MCF 10A (cell line): ENCODE data around the gene KRT39. TPM values are rescaled to one million over a fixed set of nuclear protein-coding genes. Genes with fewer than 3 reads are reported as not detected.

Experiments
- BruUV-seq: library from RNA; stranded (reverse); fragments of 400-500 nt; replicated peaks from 2 replicates; lab custom pipeline; 2021; lab: Mats Ljungman, UMichigan
- CTCF ChIA-PET: fragments of 300-600 bp; sonication (Branson Sonifier 250); formaldehyde crosslinking; extraction: SDS; loops from one replicate; lab custom pipeline; 2021; ENCODE audit warnings: antibody characterized with exemption, inconsistent platforms; lab: Yijun Ruan, JAX
- POLR2A ChIA-PET: fragments of 300-600, 350-650 bp; sonication (Branson Sonifier 250); formaldehyde crosslinking; extraction: SDS; loops from one replicate; lab custom pipeline; 2020; ENCODE audit warnings: antibody characterized with exemption, inconsistent platforms; lab: Yijun Ruan, JAX
- DNase-seq: peaks from one replicate; pipeline ENCODE4 v3.0.0-alpha.2; 2018; ENCODE audit not compliant: unreplicated experiment
- H3K27ac Mint-ChIP-seq: one replicate; pipeline ENCODE4 v1.8.0; 2022; ENCODE audit warnings: mild to moderate bottlenecking, low read depth, mixed read lengths; ENCODE audit not compliant: unreplicated experiment
- H3K27me3 Mint-ChIP-seq: one replicate; pipeline ENCODE4 v1.8.0; 2022; ENCODE audit warnings: mixed read lengths; ENCODE audit not compliant: insufficient read depth, unreplicated experiment
- H3K36me3 Mint-ChIP-seq: one replicate; pipeline ENCODE4 v1.8.0; 2022; ENCODE audit warnings: mild to moderate bottlenecking, moderate library complexity, mixed read lengths; ENCODE audit not compliant: insufficient read depth, unreplicated experiment
- H3K4me1 Mint-ChIP-seq: one replicate; pipeline ENCODE4 v1.8.0; 2022; ENCODE audit warnings: mixed read lengths; ENCODE audit not compliant: insufficient read depth, unreplicated experiment
- H3K4me3 Mint-ChIP-seq: one replicate; pipeline ENCODE4 v1.8.0; 2022; ENCODE audit warnings: mild to moderate bottlenecking, moderate library complexity, mixed read lengths; ENCODE audit not compliant: unreplicated experiment
- H3K9me3 Mint-ChIP-seq: one replicate; pipeline ENCODE4 v1.8.0; 2022; ENCODE audit warnings: mixed read lengths; ENCODE audit not compliant: unreplicated experiment
- CTCF ChIP-seq: fragments of 200-600 bp; IDR thresholded peaks from one replicate; pipeline ENCODE4 v1.8.0; 2022; ENCODE audit warnings: antibody characterized with exemption, mild to moderate bottlenecking; ENCODE audit not compliant: unreplicated experiment
- intact Hi-C: fragments of 100-400 bp; cut with micrococcal nuclease; formaldehyde crosslinking; loops from 2 replicates; pipeline ENCODE4 v1.14.1; 2022
- total RNA-seq: library from RNA; stranded (reverse); gene quantifications from 2 replicates; pipeline ENCODE4 v1.2.3, GENCODE V29; 2022

KRT39 gene
- total RNA-seq, 1 experiment from 2014 or later, result not detected

- Mint-ChIP-seq H3K9me3 (no peaks in the 10 kb centered on the region), H3K36me3 (no peaks in the 10 kb centered on the region), H3K27me3 (no peaks in the 10 kb centered on the region), H3K4me1 (peaks cover 6% of the 10 kb centered on the region), H3K4me3 (no peak overlapping the region), H3K27ac (no peak overlapping the region)
- no TSS peak for BruUV-seq
- ChIA-PET POLR2A (no interaction called here), CTCF (interaction anchor here (0.6 to 1.7 kb wide), 5 partner anchors 9 to 531 kb away, joined by 3 to 6 read pairs (median 3); no protein-coding TSS in a partner anchor)
- TF ChIP-seq CTCF, result peak; percentile 42
- DNase-seq, result peak; percentile 69
- intact Hi-C loops, result no loop called here
Measured at GRCh38 chr17:40963838-40964237, 2.9 kb downstream of the KRT39 start.

GRCh38 chr17:40962059-40962561 is 4.6 kb downstream of the KRT39 start:
- Mint-ChIP-seq H3K36me3 (no peaks in the 10 kb centered on the region), H3K4me3 (no peak overlapping the region), H3K27me3 (no peaks in the 10 kb centered on the region), H3K9me3 (no peaks in the 10 kb centered on the region), H3K27ac (no peak overlapping the region), H3K4me1 (peaks cover 10% of the 10 kb centered on the region)
- intact Hi-C loops, result no loop called here
- ChIA-PET CTCF (interaction anchor here (0.9 to 1.4 kb wide), 3 partner anchors 10 to 715 kb away, joined by 3 to 4 read pairs (median 4); no protein-coding TSS in a partner anchor), POLR2A (interaction anchor here (0.7 to 0.8 kb wide), 2 partner anchors 15 to 575 kb away, joined by 3 to 5 read pairs; no protein-coding TSS in a partner anchor)
- BruUV-seq, result no TSS peak
- no peak for TF ChIP-seq CTCF
- no peak for DNase-seq

- Mint-ChIP-seq H3K36me3 (no peaks in the 10 kb centered on the region), H3K27ac (no peak overlapping the region), H3K4me1 (peaks cover 15% of the 10 kb centered on the region), H3K27me3 (no peaks in the 10 kb centered on the region), H3K4me3 (no peak overlapping the region), H3K9me3 (no peaks in the 10 kb centered on the region)
- no peak for TF ChIP-seq CTCF
- no TSS peak for BruUV-seq
- POLR2A ChIA-PET, result no interaction called here
- CTCF ChIA-PET, result interaction anchor here (0.7 to 1.4 kb wide), 3 partner anchors 9 to 49 kb away, joined by 3 to 4 read pairs (median 3); no protein-coding TSS in a partner anchor
- intact Hi-C loops, result no loop called here
- no peak for DNase-seq
Measured at GRCh38 chr17:40961591-40961990, 5.2 kb downstream of the KRT39 start.

- DNase-seq, result no peak
- no peak for TF ChIP-seq CTCF
- ChIA-PET POLR2A (interaction anchor here (1.2 kb wide), 1 partner anchor 23 kb away, joined by 3 read pairs; the partner anchor contains the start of gene KRT23), CTCF (interaction anchor here (0.6 to 1.7 kb wide), 2 partner anchors 50 to 336 kb away, joined by 3 to 5 read pairs; no protein-coding TSS in a partner anchor)
- Mint-ChIP-seq H3K4me3 (no peak overlapping the region), H3K36me3 (no peaks in the 10 kb centered on the region), H3K9me3 (no peaks in the 10 kb centered on the region), H3K27me3 (no peaks in the 10 kb centered on the region), H3K4me1 (peaks cover 21% of the 10 kb centered on the region), H3K27ac (no peak overlapping the region)
- intact Hi-C loops, result no loop called here
- BruUV-seq, result no TSS peak
Measured at GRCh38 chr17:40960144-40960543, 6.6 kb downstream of the KRT39 start.
